T-helper 2 cell treated with Interferon-gamma antibody and Interleukin-4, amounts not matched to agents 100 ng/mL and 5 ng/mL, for 36 hours (primary cell): ENCODE data around the gene DUSP16. TPM values are rescaled to one million over a fixed set of nuclear protein-coding genes. Genes with fewer than 3 reads are reported as not detected.
"Not testable (repeated sequence)": the region's sequence is repeated elsewhere in the genome, so short reads cannot be mapped to it uniquely, and the experiment has no call there.

Source experiments
- intact Hi-C: fragments of 100-400 bp; cut with micrococcal nuclease; formaldehyde crosslinking; loops from one replicate; pipeline ENCODE4 v1.15.1; 2023
- total RNA-seq: library from RNA; stranded (reverse); gene quantifications from 2 replicates; pipeline ENCODE4 v1.2.3, GENCODE V29; 2022

DUSP16 gene
- total RNA-seq: 37.3 and 40.6 TPM in 2 replicates

- intact Hi-C loops: loop anchor here (1.0 to 2.0 kb wide), 6 partner anchors 49 to 162 kb away; partner anchors contain the start of gene CREBL2
These were observed at the start of gene DUSP16 for GRCh38 chr12:12562585-12563261. Gene DUSP16, minus strand, starts transcription at chr12:12562863. Its CDS starts 41,765 bp downstream, at chr12:12521098.

GRCh38 chr12:12612358-12612757, 49.7 kb upstream of the DUSP16 start:
- intact Hi-C loops: loop anchor here (1.0 to 5.0 kb wide), 4 partner anchors 35 to 235 kb away; partner anchors contain the start of gene CDKN1B

GRCh38 chr12:12611512-12612306, 49.0 kb upstream of the DUSP16 start, which contains the start of gene CREBL2:
Gene CREBL2, plus strand, starts transcription at chr12:12611876. Its CDS starts 297 bp downstream, at chr12:12612173.
- intact Hi-C loops: loop anchor here (1.0 to 5.0 kb wide), 7 partner anchors 36 to 255 kb away; partner anchors contain the start of genes CDKN1B, DUSP16 and GPR19

DNA sequence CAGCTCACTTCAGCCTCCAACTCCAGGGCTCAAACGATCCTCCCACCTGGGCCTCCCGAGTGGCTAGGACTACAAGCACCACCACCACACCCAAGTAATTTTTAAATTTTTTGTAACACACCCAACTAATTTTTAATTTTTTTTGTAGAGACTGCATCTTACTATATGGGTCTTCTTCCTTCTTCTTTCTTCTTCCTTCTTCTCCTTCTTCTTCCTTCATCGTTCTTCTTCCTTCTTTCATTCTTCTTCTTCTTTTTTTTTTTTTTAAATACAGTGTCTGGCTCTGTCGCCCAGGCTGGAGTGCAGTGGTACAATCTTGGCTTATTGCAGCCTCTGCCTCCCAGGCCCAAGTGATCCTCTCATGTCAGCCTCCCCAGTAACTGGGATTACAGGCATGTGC, 48.0 kb upstream of the DUSP16 start:
- intact Hi-C loops: loop anchor here (1.0 to 5.0 kb wide), 6 partner anchors 37 to 254 kb away; partner anchors contain the start of genes CDKN1B, DUSP16 and GPR19

DNA sequence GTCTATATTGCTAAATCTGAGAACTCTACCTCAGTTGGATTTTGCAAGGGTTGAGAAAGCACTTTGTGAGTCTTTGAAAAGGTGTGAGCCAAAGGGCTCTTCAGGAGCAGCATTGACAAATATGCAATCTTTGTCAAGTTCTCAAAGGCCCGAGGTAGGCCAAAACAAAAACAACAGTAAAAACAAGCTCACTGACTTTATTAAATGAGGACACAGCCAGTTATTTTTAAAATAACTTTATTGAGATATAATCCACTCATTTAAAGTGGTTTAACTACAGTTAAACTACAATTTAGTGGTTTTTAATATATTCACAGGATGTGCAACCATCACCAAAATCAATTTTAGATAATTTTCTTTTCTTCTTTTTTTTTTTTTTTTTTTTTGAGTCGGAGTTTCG, 47.0 kb upstream of the DUSP16 start:
- intact Hi-C loops: loop anchor here (5.0 kb wide), 3 partner anchors 38 to 232 kb away; partner anchors contain the start of gene CDKN1B

GRCh38 chr12:12608557-12608957, 45.9 kb upstream of the DUSP16 start:
- intact Hi-C loops: no loop called here

- intact Hi-C loops: no loop called here
These were observed 44.3 kb upstream of the DUSP16 start for GRCh38 chr12:12606781-12607589.

GRCh38 chr12:12604740-12605139, 42.1 kb upstream of the DUSP16 start:
- intact Hi-C loops: loop anchor here (1.0 kb wide), 1 partner anchor 130 kb away; no protein-coding TSS in a partner anchor

GRCh38 chr12:12600659-12601058, 38.0 kb upstream of the DUSP16 start:
- intact Hi-C loops: no loop called here

- intact Hi-C loops: no loop called here
These were observed 37.3 kb upstream of the DUSP16 start for GRCh38 chr12:12599750-12600643.

- intact Hi-C loops: no loop called here
These were observed 36.2 kb upstream of the DUSP16 start for GRCh38 chr12:12598864-12599263.

DNA sequence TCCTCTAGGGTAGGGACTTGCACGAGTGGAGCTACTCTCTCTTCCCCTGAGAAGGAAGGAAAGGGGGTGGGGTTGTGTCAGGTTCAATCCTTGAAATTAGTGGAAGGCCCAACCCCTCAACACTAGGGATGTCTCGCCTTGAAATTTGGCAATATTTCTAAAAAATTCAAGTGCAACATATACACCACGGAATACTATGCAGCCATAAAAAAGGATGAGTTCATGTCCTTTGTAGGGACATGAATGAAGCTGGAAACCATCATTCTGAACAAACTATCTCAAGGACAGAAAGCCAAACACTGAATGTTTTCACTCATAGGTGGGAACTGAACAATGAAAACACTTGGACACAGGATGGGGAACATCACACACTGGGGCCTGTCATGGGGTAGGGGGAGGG, 33.9 kb upstream of the DUSP16 start:
- intact Hi-C loops: not testable (repeated sequence)

- intact Hi-C loops: not testable (repeated sequence)
These were observed 33.3 kb upstream of the DUSP16 start for GRCh38 chr12:12595929-12596328.

GRCh38 chr12:12592930-12593329, 30.3 kb upstream of the DUSP16 start:
- intact Hi-C loops: no loop called here

DNA sequence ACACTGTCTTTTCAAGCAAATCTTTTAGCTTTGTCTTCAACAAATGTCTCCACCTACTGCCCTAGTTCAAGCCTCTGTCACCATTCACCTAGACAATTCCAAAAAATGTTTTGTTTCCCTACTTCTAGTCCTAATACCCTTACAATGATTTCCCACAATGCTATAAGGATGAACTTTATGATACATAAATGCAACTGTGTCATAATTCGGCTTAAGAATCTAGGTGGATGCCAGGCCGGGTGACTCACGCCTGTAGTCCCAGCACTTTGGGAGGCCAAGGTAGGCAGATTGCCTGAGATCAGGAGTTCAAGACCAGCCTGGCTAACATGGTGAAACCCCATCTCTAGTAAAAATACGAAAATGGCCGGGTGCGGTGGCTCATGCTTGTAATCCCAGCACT, 28.3 kb upstream of the DUSP16 start:
- intact Hi-C loops: no loop called here

DNA sequence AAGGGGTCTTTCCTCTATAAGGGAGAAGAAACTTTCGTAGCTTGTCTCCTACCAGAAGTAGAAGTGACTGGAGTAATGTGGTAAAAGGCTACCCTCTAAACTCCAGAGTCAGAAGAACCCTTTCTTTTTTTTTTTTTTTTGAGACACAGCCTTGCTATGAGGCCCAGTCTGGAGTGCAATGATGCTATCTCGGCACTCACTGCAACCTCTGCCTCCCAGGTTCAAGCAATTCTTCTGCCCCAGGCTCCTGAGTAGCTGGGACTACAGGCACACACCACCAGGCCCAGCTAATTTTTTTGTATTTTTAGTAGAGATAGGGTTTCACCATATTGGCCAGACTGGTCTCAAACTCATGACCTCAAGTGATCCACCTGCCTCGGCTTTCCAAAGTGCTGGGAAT, 25.8 kb upstream of the DUSP16 start:
- intact Hi-C loops: not testable (repeated sequence)

DNA sequence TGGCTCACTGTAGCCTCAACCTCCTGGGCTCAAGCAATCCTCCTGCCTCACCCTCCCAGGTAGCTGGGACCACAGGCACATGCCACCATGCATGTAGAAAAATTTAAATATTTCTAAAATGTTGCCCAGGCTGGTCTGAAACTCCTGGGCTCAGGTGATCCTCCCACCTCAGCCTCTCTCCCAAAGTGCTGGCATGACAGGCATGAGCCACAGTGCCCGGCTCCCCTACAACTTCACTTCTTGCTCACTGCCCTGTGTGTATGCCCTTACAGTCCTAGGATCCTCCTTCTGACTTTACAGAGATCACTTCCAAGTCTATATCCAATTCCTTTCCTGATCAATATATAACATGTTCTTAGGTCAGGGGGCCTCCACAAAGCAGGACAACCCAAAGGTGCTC, 25.2 kb upstream of the DUSP16 start:
- intact Hi-C loops: no loop called here

- intact Hi-C loops: no loop called here
These were observed 24.4 kb upstream of the DUSP16 start for GRCh38 chr12:12586879-12587675.

DNA sequence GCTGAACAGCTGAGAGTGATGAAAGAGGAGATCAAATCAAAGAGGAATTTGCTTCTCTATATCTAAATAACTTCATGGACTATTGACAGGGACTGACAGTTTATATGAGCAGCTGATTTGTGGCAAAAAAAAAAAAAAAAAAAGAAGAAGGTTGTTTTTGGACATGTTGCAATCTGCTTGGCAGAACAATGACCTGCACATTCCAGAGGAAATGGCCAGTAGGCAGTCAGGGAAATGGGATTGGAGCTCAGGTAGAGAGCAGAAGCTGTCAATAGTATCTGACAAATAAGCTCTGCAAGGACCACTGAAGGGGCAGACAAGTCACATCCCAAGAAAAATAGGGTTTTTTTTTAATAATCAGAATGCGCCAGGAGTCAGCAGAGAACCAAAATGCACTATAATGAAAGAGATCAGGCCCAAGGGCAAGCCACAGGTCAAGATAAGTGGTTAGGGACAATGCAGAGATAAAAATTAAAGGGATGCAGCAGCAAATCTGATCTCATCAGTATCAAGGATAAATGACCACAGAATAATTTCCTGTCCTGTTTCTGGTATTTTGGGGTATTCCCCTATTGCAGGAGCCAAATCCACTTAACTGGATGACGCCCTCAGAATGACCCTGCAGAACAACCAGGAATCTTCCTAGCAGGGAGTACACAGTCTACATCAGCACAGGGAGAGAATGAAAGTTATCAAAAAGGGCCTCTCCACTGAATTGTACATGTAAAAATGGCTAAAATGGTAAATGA, 22.6 kb upstream of the DUSP16 start:
- intact Hi-C loops: no loop called here
